ENCODE results near the gene DZIP1.

GRCh38 chr13:95535243-95535642, 109.3 kb downstream of the DZIP1 start:
- TF ChIP-seq CTCF (IDR thresholded peaks at IDR 0.05) = no peak
- no peak for TF ChIP-seq POLR2AphosphoS2 (conservative IDR thresholded peaks at IDR 0.05; ENCODE audit: low read length)
- 0 out of 3 replicates have a peak, but pooled peaks have one; percentile 43 for TF ChIP-seq BCL3 (IDR thresholded peaks at IDR 0.05)
- no peak for TF ChIP-seq POLR2A (IDR thresholded peaks at IDR 0.05; ENCODE audit: low read length)
- no peak for TF ChIP-seq RFX5 (IDR thresholded peaks at IDR 0.05)
- peak; percentile 93 for TF ChIP-seq GATA3 (IDR thresholded peaks at IDR 0.05; ENCODE audit: borderline replicate concordance)
- TF ChIP-seq MAX (IDR thresholded peaks at IDR 0.05) = peak; percentile 83
- no peak for TF ChIP-seq CHD2 (IDR thresholded peaks at IDR 0.05; ENCODE audit: low read length, partially characterized antibody)

Data from A549 (cell line).